ENCODE data around the gene HOXD4.

The HOXD4 gene

DNA sequence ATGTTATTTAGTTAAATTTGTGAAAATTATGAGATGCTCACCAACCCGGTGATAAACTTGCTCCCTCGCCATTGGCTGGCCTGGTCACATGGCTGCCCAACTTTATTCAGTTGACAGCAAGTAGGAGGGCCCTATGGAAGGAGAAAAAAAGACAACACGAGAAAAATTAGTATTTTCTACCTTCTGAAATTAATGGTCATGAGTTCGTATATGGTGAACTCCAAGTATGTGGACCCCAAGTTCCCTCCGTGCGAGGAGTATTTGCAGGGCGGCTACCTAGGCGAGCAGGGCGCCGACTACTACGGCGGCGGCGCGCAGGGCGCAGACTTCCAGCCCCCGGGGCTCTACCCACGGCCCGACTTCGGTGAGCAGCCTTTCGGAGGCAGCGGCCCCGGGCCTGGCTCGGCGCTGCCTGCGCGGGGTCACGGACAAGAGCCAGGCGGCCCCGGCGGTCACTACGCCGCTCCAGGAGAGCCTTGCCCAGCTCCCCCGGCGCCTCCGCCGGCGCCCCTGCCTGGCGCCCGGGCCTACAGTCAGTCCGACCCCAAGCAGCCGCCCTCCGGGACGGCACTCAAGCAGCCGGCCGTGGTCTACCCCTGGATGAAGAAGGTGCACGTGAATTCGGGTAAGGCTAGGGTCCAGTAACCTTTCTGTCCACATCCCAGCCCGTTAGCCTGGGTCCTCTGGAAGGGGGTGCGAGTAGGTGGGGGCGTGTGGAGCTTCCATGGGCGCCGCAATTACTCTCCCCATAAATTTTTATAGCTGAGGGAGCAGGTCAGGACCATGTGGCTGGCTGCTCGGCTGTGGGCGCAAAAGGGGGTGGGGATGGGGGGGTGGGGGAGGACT, at the start of gene HOXD4:
TSS of gene HOXD4 (plus strand) at position 109 of the 846 bp plus-strand sequence. CDS start at position 193, 84 bp downstream.
- DNase-seq, result no peak

DNA sequence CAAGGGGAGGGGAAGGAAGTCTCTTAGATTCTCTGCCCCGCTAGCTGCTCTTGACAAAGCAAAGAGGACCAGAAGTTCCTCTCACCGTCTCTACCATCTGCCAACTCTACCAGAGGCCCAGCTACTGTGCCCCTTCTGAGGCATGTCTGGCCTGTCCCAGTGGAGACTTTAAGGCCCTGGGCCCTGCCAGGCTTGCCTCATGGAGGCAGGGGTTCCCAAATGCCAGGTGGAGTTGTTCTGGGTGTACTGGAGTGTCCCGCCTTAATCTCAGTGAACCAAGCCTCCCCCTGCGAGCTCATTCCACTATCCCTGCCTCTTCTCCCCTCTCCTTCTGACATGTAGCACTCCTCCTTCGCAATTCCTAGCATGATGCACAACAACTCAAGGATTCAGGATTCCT, 49.5 kb upstream of the HOXD4 start:
- DNase-seq, result no peak

DNA sequence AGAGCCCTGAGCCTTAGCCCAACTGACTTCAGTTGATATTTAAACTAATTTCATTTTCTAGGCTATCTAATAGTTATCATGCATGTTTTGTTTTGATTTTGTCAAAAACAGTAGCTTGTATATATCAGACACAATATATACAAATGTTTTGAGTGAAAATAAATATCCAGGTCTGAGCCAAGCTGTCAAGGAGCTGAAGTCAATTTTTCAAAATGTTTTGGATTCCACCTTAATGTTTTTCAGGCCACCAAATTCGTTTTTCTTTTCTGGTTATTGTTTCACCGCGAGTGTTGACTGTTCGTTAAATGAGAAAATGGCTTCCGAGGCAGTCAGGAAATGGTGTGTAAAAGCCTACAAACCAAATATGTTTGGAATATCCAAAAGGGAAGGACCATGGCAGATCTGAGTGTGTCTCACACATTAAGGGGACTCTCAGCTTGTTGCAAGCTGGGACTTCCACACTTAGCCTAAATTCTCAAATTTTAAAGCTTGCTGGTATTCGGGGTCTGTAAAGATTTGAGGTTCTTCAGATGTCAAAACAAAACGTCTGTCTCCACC, 49.0 kb upstream of the HOXD4 start:
- DNase-seq, result no peak

DNA sequence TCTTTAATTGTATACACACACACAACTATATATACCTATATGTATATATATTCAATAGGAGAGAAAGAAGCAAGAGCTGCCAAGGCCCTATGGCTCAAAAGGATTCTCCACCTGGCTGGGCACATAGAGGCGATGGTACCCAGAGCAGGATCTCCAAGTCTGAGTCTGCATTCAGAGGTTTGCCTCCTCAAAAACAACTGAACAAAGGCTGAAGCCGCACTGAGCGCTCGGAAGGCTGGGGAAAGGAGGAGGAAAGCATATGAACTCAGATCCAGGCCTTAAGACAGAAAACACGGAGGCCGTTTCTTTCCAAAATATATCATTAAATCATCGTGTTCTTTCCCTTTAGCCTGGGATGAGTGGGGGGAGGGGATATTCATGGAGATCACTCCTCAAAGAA, 48.2 kb upstream of the HOXD4 start:
- no peak for DNase-seq

- no peak for DNase-seq
Observed at GRCh38 chr2:176103742-176104315, 47.5 kb upstream of the HOXD4 start.

DNA sequence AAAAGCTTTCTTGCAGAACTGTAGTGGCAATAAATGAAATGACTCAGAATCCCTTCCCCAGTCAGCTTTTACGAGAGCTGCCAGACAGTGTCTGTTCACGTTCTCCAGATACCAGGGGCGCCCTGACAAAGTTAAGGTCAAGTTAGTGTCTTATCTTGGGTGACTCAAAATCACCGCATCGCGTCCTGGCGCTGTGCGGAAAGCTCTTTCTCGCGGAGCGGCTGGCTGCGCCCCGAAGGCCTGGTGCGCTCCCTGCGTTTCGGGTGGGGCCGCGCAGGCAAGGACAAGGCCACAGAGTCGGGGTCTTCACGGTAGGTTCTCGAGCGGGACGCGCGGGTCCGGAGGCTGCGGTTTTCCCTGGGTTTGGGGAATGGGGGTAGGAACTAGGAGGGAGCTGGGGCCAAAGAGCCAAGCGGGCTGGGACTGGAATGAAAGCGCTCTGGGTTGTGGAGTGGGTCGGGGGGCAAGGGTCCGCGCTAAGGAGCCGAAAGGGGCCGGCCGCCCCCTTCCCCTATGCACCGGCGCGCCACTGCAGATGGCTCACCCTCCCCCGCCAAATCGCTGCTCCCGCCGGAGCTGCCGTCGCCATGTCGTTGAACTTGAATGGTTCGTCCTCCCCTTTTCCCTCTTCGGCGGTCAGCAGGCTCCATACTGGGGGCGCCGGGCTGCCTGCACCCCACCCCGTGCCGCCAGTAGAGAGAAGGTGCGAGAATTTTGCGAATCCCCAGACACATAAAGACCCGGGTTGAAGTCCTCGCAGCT, 46.9 kb upstream of the HOXD4 start:
- DNase-seq, result no peak

GRCh38 chr2:176105078-176105729, 46.1 kb upstream of the HOXD4 start:
- DNase-seq, result no peak

- no peak for DNase-seq
Observed at GRCh38 chr2:176105730-176106580, 45.4 kb upstream of the HOXD4 start.

DNA sequence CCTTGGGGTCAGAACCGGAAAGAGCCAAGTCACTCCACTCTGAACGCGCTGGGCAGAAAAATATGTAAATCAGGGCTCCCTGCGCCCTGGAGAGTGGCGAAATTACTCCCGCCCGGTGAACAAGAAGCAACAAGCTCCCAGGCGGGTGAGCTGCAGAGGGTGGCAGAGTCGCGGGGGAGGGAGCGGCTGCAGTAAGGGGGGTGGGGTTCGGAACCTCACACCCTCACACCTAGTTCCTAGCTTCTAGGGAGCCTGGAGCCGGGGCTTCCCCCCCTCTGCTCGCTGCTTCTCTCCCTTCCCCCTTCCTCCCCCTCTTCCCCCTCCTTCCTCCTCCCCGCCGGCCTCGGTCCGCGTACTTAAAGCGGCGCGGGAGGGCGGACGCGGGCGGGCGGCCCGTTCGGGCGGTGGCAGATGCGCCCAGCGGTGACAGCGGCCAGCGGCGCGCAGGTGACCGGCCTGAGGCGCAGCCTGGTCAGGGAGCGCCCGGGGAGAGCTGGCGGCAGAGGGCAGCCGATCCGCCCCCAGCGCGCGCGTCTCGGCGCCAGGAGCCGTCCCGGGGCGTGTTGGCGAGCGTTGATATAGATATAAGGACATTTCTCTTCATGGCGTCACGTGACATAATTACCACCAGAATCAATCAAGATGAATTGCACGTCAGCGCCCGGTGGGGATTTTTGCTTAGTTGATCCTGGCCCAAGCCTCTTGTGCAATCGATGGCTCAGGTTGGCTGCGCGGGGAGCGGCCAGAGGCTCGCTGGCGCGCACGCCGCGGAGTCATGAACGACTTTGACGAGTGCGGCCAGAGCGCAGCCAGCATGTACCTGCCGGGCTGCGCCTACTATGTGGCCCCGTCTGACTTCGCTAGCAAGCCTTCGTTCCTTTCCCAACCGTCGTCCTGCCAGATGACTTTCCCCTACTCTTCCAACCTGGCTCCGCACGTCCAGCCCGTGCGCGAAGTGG, 44.5 kb upstream of the HOXD4 start, which contains the start of gene HOXD11:
TSS of gene HOXD11 (plus strand) at position 700 of the 959 bp plus-strand sequence. CDS start at position 776, 76 bp downstream.
- DNase-seq, result no peak

DNA sequence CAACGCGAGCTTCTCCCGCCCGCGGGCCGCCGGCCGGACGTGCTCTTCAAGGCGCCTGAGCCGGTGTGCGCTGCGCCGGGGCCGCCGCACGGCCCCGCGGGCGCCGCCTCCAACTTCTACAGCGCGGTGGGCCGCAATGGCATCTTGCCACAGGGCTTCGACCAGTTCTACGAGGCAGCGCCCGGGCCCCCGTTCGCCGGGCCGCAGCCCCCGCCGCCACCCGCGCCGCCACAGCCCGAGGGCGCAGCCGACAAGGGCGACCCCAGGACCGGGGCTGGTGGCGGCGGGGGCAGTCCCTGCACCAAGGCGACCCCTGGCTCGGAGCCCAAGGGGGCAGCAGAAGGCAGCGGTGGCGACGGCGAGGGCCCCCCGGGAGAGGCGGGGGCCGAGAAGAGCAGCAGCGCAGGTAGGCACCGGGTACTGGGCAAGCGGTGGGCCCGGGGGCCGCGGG, 43.6 kb upstream of the HOXD4 start:
- DNase-seq, result no peak

DNA sequence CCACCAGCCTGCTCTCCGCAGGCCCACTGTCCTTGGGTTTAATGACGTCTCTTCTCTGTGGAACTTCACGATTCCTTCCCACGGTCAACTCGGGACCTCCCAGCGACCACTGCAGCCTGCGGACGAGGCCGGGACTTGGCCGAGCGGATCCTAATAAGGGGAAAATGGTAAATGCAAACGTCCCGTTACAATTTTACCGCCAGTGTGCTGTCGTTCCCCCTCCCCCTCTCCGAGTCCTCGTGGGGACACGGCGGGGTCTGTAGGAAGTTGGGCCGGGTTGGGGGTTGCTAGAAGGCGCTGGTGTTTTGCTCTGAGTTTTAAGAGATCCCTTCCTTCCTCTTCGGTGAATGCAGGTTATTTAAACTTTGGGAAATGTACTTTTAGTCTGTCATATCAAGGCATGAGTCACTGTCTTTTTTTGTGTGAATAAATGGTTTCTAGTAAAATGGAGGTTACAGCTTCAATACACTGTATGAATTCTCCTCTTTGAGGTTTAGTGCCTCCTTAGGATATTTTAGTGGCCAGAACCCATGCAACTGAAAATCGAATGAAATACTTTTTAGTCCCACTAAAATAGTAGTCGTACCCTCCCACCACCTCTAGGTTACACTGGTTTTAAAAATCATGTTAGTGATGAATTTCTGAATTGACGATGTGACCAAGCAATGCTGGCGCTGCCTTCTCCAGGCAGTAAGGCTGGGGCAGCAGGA, 42.0 kb upstream of the HOXD4 start:
- no peak for DNase-seq

- no peak for DNase-seq
Observed at GRCh38 chr2:176109946-176110345, 41.4 kb upstream of the HOXD4 start.

DNA sequence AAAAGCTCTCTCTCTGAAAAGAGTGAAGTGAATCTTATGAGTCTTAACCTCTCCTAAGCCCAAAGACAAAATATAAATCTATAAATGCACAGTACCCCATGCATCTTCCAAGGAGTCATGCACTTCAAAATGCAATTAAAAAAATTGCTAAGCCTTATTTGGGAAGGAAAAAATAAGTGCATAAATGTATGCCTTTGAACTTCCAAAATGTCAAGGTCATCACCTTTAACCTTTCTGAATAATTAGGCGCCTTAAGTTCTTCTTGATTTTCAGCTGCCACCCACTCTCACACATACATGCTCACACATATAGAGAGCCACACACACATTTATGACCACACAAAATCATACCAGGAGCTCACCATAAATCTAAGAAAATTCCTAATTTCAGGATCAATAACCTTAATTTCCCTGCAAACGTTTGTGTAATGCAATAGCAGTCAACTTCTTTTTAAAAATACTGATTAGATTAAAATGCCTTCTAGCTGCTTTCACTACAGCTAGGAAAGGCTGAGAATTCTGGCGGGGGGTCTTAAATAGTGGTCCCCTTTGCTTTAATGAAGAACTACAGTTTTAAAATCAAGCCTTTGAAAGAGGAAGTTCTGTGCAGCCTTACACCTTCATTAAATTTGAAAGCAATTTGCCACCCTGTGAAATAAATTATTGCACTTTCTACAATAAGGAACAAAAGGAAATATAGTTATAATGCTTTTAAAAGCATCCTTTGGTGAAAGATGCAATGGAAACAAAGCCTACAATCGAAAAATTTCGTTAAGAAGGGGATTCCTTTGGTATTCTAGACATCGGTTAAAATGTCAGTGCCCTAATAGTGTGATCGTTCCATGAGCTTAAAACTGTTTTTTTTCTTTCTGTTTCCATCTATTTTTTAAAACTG, 40.7 kb upstream of the HOXD4 start:
- DNase-seq, result no peak

DNA sequence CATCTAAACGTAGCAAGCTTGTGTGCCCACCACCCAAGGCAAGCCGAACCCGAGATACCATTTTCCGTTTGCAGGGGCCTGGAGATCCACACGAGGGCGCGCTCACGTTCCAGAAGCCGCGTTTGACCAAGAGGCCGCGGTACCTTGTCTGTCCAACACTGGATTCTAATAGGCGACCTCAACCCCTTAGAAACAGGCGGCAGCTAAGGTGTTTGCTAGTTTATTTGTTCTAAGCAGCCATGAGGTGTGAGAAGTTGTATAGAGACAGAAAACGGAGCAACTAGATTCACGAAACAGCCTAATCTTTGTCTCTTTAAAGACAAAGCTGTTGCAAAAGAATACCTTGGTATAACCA, 40.1 kb upstream of the HOXD4 start:
- DNase-seq, result no peak

DNA sequence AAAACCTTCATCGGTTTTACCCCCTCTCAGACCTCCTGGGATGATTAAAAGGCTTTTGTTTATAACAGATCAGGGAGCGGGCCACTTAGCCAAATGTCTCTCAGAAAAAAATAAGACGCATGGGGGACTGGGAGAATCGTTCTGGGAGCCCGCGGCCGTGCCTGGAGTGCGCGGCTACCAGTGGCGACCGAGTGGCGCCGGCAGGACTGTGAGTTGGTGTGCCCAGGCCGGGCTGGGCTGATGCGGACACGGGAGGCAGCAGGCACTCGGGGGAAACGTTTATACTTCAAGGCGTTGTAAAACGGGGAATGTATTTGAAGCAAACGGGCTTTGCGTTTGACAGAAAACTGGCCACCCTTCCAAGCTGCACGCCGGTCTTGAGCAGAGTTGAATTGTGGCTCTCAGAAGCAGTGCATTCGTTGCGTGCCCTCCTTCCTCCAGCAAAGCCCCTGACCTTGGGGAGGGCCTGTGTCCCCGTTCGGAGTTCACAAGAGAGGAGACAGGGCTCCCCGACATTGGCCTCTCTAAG, 39.4 kb upstream of the HOXD4 start:
- DNase-seq, result no peak

DNA sequence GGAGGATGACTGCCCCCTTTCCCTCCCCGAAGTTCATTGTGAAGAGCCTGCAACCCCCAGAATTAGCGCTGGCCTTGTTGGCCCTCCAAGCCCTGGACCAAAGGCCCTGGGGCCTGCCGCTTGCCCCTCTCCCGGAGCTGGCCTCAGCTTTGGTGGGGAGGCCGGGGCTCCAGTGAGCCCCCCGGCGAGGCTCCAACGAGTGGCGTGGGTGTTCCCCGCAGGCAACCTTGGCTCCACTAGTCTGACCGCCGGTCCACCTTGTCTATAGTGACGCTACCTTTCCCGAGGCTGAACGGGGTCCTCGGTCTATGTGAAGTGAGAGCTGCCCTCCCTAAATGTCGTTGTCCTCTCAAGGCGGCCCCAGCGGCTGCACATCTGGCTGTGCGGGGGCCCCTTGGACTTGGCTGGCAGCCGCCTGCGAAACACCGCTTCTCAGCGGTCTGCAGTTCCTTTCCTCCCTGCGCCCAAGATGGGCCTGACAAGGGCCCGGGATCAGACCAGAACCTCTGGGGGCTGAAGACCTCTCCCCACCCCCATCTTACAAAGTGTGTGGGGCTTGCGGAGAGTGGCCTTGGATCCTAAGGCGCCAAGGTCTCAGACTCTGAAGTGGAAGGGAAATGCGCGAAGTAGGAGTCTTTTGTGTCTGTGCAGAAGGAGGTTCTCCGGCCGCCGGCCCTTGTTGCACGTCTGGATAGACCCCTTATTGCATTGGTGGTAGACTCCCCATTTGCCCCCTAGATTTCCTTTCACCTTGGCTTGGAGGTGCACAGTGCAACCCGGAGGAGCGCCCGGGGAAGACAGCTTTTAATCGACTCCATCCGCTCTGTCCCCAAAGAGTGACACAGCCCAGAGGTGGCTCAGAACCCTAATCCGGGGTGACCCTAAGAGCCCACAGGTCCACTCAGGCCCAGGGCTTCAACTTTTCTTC, 38.7 kb upstream of the HOXD4 start:
- DNase-seq, result no peak

All from GOT3 (cell line).